Smooth muscle cell (in vitro differentiated cells): ENCODE data around the gene SPHK2. TPM values are rescaled to one million over a fixed set of nuclear protein-coding genes. Genes with fewer than 3 reads are reported as not detected.

ENCODE experiments used
- DNase-seq: peaks from one replicate; lab custom pipeline; 2025; ENCODE audit not compliant: unreplicated experiment; lab: John Stamatoyannopoulos, UW
- H2AFZ ChIP-seq: fragments of 200-600 bp; sonication (generic); 2 replicates; pipeline ENCODE4 v1.6.0; 2016; ENCODE audit warnings: antibody characterized with exemption, low read depth, mild to moderate bottlenecking
- H3F3A ChIP-seq: fragments of 200-600 bp; sonication (generic); 2 replicates; pipeline ENCODE4 v1.6.0; 2017; ENCODE audit warnings: antibody characterized with exemption, low read depth
- H3K27ac ChIP-seq: fragments of 200-600 bp; sonication (generic); 2 replicates; pipeline ENCODE4 v1.5.1; 2016; ENCODE audit warnings: low read depth, mild to moderate bottlenecking
- H3K27me3 ChIP-seq: fragments of 200-600 bp; sonication (generic); 2 replicates; pipeline ENCODE4 v1.6.1; 2016; ENCODE audit warnings: low read depth, mild to moderate bottlenecking
- H3K36me3 ChIP-seq: fragments of 200-600 bp; sonication (generic); 2 replicates; pipeline ENCODE4 v1.5.1; 2016; ENCODE audit warnings: low read depth
- H3K4me1 ChIP-seq: fragments of 200-600 bp; sonication (generic); 2 replicates; pipeline ENCODE4 v1.5.1; 2016; ENCODE audit warnings: low read depth
- H3K4me2 ChIP-seq: fragments of 200-600 bp; sonication (generic); 2 replicates; pipeline ENCODE4 v1.6.0; 2016; ENCODE audit warnings: mild to moderate bottlenecking
- H3K4me3 ChIP-seq: fragments of 200-600 bp; sonication (generic); 2 replicates; pipeline ENCODE4 v1.5.1; 2016; ENCODE audit warnings: mild to moderate bottlenecking
- H3K79me2 ChIP-seq: fragments of 200-600 bp; sonication (generic); 2 replicates; pipeline ENCODE4 v1.6.0; 2016; ENCODE audit warnings: low read depth, mild to moderate bottlenecking
- H3K9ac ChIP-seq: fragments of 200-600 bp; sonication (generic); 2 replicates; pipeline ENCODE4 v1.6.0; 2016; ENCODE audit warnings: low read depth
- H3K9me3 ChIP-seq: fragments of 200-600 bp; sonication (generic); replicated peaks from 2 replicates; pipeline ENCODE4 v1.5.1; 2016; ENCODE audit warnings: low read depth
- H4K20me1 ChIP-seq: fragments of 200-600 bp; sonication (generic); 2 replicates; pipeline ENCODE4 v1.6.0; 2016; ENCODE audit warnings: low read depth
- WGBS: methylation state at CpG from one replicate; pipeline ENCODE4 v1.1.7; 2016; ENCODE audit warnings: low lambda C conversion rate; 5-methylcytosine and 5-hydroxymethylcytosine counted together
- polyA plus RNA-seq: library from polyadenylated mRNA; unstranded; fragments of >200 nt; fragmentation: Nextera tagmentation; extraction: Ambion mirVana; gene quantifications from 2 replicates; pipeline ENCODE4 v1.2.1, GENCODE V29; 2016
- total RNA-seq: library from RNA; depleted of rRNA; stranded (reverse); fragments of >200 nt; gene quantifications from 2 replicates; pipeline ENCODE4 v1.2.3, GENCODE V29; 2014
- TF ChIP-seq, protein P1 (sequence below): fragments of 200-600 bp; sonication (generic); IDR thresholded peaks from 2 replicates; pipeline ENCODE4 v1.5.1; 2017; ENCODE audit warnings: borderline replicate concordance, mild to moderate bottlenecking, antibody characterized with exemption; ENCODE audit not compliant: insufficient read depth, poor library complexity, severe bottlenecking

SPHK2 gene
- total and polyA plus RNA-seq, 2 experiments from 2014 or later, result 8.2 to 9.3 TPM

DNA sequence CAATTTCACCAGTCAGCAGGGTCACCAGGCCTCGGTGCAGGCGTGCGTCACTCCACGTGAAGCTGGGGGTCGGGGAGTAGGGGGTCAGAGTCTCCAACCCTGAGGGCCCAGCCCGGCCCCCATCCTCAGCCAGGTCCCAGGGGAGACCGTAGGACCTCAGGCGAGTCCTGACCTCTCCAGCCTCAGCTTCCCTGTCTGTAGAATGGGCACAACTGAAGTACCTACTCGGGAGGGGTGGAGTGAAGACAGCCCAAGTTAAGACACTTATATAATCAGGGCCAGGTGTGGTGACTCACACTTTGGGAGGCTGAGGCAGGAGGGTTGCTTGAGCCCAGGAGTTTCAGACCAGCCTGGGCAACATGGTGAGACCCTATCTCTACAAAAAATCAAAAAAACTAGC is 15.5 kb upstream of the SPHK2 start:
- H3K27me3 ChIP-seq, result no peaks in the 10 kb centered on the region
- TF ChIP-seq, protein P1, sequence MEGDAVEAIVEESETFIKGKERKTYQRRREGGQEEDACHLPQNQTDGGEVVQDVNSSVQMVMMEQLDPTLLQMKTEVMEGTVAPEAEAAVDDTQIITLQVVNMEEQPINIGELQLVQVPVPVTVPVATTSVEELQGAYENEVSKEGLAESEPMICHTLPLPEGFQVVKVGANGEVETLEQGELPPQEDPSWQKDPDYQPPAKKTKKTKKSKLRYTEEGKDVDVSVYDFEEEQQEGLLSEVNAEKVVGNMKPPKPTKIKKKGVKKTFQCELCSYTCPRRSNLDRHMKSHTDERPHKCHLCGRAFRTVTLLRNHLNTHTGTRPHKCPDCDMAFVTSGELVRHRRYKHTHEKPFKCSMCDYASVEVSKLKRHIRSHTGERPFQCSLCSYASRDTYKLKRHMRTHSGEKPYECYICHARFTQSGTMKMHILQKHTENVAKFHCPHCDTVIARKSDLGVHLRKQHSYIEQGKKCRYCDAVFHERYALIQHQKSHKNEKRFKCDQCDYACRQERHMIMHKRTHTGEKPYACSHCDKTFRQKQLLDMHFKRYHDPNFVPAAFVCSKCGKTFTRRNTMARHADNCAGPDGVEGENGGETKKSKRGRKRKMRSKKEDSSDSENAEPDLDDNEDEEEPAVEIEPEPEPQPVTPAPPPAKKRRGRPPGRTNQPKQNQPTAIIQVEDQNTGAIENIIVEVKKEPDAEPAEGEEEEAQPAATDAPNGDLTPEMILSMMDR, result no peak
- H3F3A ChIP-seq, result no peaks in the 10 kb centered on the region
- H3K4me1 ChIP-seq, result no peaks in the 10 kb centered on the region
- no peaks in the 10 kb centered on the region for H3K9me3 ChIP-seq
- WGBS, result 98% methylated on average over 9 of the region's 9 CpGs
- H3K27ac ChIP-seq, result no peak overlapping the region
- no peaks in the 10 kb centered on the region for H3K36me3 ChIP-seq
- H4K20me1 ChIP-seq, result no peaks in the 10 kb centered on the region
- H3K79me2 ChIP-seq, result no peaks in the 10 kb centered on the region
- no peak overlapping the region for H3K4me2 ChIP-seq
- H3K9ac ChIP-seq, result no peak overlapping the region
- H3K4me3 ChIP-seq, result no peak overlapping the region
- no peak overlapping the region for H2AFZ ChIP-seq
- no peak for DNase-seq

DNA sequence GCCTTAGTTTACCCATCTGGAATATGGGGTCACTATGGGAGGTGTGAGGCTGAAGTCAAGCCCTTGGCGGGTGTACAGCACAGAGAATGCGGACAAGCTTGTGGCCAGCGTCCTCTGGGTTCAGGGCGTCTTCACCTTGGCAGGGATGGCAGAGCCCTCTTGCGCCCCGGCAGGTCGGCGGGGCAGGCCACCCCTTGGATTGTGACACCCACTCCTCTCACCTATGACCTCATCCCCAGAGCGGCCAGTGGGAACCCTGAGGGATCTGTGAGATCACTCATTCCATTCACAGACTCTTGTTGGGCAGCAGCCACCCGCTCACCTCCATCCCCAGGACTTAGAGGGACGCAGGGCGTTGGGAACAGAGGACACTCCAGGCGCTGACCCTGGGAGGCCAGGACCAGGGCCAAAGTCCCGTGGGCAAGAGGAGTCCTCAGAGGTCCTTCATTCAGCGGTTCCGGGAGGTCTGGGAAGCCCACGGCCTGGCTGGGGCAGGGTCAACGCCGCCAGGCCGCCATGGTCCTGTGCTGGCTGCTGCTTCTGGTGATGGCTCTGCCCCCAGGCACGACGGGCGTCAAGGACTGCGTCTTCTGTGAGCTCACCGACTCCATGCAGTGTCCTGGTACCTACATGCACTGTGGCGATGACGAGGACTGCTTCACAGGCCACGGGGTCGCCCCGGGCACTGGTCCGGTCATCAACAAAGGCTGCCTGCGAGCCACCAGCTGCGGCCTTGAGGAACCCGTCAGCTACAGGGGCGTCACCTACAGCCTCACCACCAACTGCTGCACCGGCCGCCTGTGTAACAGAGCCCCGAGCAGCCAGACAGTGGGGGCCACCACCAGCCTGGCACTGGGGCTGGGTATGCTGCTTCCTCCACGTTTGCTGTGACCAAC is 12.6 kb upstream of the SPHK2 start, which contains the start of gene SPACA4:
Gene SPACA4 (plus strand): TSS at position 280 of the 896 bp plus-strand sequence. CDS start 237 bp downstream, at position 517.
- H3K36me3 ChIP-seq, result no peaks in the 10 kb centered on the region
- TF ChIP-seq, protein P1, result no peak
- H3K79me2 ChIP-seq, result no peaks in the 10 kb centered on the region
- no peak within 1 kb of the TSS for H3K4me2 ChIP-seq
- no peaks in the 10 kb centered on the region for H3K9me3 ChIP-seq
- H3K27me3 ChIP-seq, result no peaks in the 10 kb centered on the region
- H3K9ac ChIP-seq, result no peak within 1 kb of the TSS
- no peaks in the 10 kb centered on the region for H4K20me1 ChIP-seq
- no peak within 1 kb of the TSS for H2AFZ ChIP-seq
- no peak for DNase-seq
- 94% methylated on average over 39 of the region's 39 CpGs for WGBS
- no peaks in the 10 kb centered on the region for H3F3A ChIP-seq
- H3K4me1 ChIP-seq, result no peaks in the 10 kb centered on the region
- no peak within 1 kb of the TSS for H3K27ac ChIP-seq
- H3K4me3 ChIP-seq, result no peak within 1 kb of the TSS

DNA sequence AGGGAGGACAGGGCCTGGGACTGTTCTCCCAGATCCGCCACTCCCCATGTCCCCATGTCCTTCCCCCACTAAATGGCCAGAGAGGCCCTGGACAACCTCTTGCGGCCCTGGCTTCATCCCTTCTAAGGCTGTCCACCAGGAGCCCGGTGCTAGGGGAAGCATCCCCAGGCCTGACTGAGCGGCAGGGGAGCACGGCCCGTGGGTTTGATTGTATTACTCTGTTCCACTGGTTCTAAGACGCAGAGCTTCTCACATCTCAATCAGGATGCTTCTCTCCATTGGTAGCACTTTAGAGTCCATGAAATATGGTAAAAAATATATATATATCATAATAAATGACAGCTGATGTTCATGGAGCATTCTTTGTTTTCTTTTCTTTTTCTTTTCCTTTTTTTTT is 11.9 kb upstream of the SPHK2 start:
- no peak for DNase-seq
- Histone ChIP-seq H3K79me2 (no peaks in the 10 kb centered on the region), H3K4me3 (no peak overlapping the region), H3K4me2 (no peak overlapping the region), H3K36me3 (no peaks in the 10 kb centered on the region), H2AFZ (no peak overlapping the region), H3K9ac (no peak overlapping the region), H3K27me3 (no peaks in the 10 kb centered on the region), H3K9me3 (no peaks in the 10 kb centered on the region), H3F3A (no peaks in the 10 kb centered on the region), H3K27ac (no peak overlapping the region), H3K4me1 (no peaks in the 10 kb centered on the region), H4K20me1 (no peaks in the 10 kb centered on the region)
- WGBS, result 94% methylated on average over 7 of the region's 7 CpGs
- TF ChIP-seq, protein P1, result no peak
